Measurements from ENCODE around the gene SEM1. TPM values are rescaled to one million over a fixed set of nuclear protein-coding genes. Genes with fewer than 3 reads are reported as not detected.
A peak's percentile ranks its signal among the peaks of the same experiment; 100 is the strongest.

Gene SEM1
- total RNA-seq, 1 donor from 2014 or later, result 34.6 TPM

DNA sequence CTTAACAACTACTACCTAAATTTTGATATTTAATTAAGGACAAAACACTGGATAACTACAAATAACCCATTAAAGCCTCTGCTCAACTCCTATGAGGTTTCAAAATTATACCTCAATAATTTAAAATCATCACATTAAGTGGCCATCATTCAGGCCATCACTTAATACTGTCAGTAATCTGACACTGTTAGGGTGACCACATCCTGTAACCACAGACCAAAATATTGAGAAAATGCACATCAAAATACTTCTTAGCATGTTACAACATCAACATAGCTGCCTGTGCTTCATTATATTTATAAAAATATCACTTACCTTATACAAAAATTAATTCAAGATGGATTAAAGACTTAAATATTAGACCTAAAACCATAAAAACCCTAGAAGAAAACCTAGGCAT, 23.3 kb downstream of the SEM1 start:
- H3K4me1 Mint-ChIP-seq (ENCODE audit: low read depth, unreplicated experiment), result no peaks in the 10 kb centered on the region
- H3K27me3 Mint-ChIP-seq (ENCODE audit: unreplicated experiment), result no peaks in the 10 kb centered on the region
- peaks cover 4% of the 10 kb centered on the region for H3K9me3 Mint-ChIP-seq (ENCODE audit: unreplicated experiment)
- TF ChIP-seq CTCF (IDR thresholded peaks at IDR 0.05; ENCODE audit: partially characterized antibody, unreplicated experiment), result no peak
- H3K27ac Mint-ChIP-seq (ENCODE audit: unreplicated experiment), result no peak overlapping the region
- no peak for DNase-seq
- H3K4me3 Mint-ChIP-seq (ENCODE audit: unreplicated experiment), result no peak overlapping the region
- peaks cover 7% of the 10 kb centered on the region for H3K36me3 Mint-ChIP-seq (ENCODE audit: unreplicated experiment)

- Mint-ChIP-seq H3K4me1 (ENCODE audit: low read depth, unreplicated experiment) (no peaks in the 10 kb centered on the region), H3K27ac (ENCODE audit: unreplicated experiment) (no peak overlapping the region), H3K27me3 (ENCODE audit: unreplicated experiment) (no peaks in the 10 kb centered on the region), H3K4me3 (ENCODE audit: unreplicated experiment) (no peak overlapping the region), H3K36me3 (ENCODE audit: unreplicated experiment) (peaks cover 12% of the 10 kb centered on the region), H3K9me3 (ENCODE audit: unreplicated experiment) (peaks cover 4% of the 10 kb centered on the region)
- no peak for TF ChIP-seq CTCF (IDR thresholded peaks at IDR 0.05; ENCODE audit: partially characterized antibody, unreplicated experiment)
- DNase-seq, result no peak
Observed at GRCh38 chr7:96685755-96686154, 23.9 kb downstream of the SEM1 start.

GRCh38 chr7:96685353-96685752, 24.3 kb downstream of the SEM1 start:
- H3K27ac Mint-ChIP-seq (ENCODE audit: unreplicated experiment), result no peak overlapping the region
- H3K4me3 Mint-ChIP-seq (ENCODE audit: unreplicated experiment), result no peak overlapping the region
- H3K27me3 Mint-ChIP-seq (ENCODE audit: unreplicated experiment), result no peaks in the 10 kb centered on the region
- no peak for TF ChIP-seq CTCF (IDR thresholded peaks at IDR 0.05; ENCODE audit: partially characterized antibody, unreplicated experiment)
- peaks cover 4% of the 10 kb centered on the region for H3K9me3 Mint-ChIP-seq (ENCODE audit: unreplicated experiment)
- H3K4me1 Mint-ChIP-seq (ENCODE audit: low read depth, unreplicated experiment), result no peaks in the 10 kb centered on the region
- H3K36me3 Mint-ChIP-seq (ENCODE audit: unreplicated experiment), result peaks cover 15% of the 10 kb centered on the region
- DNase-seq, result no peak

DNA sequence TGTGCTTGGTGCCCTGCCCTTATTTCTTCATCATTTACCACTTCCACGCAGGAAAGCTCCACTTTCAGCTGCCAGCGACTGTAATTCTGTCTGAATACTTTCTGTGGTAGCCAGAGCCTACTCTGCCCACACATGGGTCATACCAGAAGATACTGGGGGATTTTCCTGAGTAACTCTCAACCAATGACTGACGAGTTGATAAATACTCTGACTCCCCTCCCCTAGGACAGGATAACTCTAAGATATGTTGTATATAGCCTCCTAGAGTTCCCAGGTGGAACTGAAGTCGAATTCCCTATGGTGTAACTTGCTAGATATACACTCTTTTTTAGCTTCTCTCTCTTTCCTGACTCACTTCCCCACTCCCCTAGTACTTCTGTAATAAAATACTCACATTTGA, 29.8 kb downstream of the SEM1 start:
- Mint-ChIP-seq H3K36me3 (ENCODE audit: unreplicated experiment) (peaks cover 15% of the 10 kb centered on the region), H3K4me3 (ENCODE audit: unreplicated experiment) (no peak overlapping the region), H3K9me3 (ENCODE audit: unreplicated experiment) (peaks cover 2% of the 10 kb centered on the region), H3K4me1 (ENCODE audit: low read depth, unreplicated experiment) (peaks cover 12% of the 10 kb centered on the region), H3K27me3 (ENCODE audit: unreplicated experiment) (no peaks in the 10 kb centered on the region), H3K27ac (ENCODE audit: unreplicated experiment) (no peak overlapping the region)
- no peak for DNase-seq
- TF ChIP-seq CTCF (IDR thresholded peaks at IDR 0.05; ENCODE audit: partially characterized antibody, unreplicated experiment), result no peak

DNA sequence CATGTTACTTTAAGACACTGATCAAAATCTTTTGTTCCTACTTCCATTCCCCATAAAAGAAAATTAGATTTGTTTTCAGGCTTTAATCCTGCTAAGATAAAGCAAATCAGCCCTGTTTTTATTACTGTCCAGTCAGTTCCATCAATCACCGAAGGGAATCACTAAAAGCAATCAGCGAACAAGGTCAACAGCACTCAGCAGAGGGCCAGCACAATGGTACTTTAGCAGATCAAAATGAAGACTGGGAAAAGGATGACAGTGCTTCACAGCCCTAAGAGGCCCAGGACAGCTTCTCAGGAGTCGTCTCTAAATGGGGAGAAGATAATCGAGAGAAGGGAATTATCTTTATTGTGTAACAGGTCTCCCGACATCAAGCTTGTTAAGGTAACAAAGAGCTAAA, 32.7 kb downstream of the SEM1 start:
- H3K36me3 Mint-ChIP-seq (ENCODE audit: unreplicated experiment), result peaks cover 9% of the 10 kb centered on the region
- DNase-seq, result no peak
- TF ChIP-seq CTCF (IDR thresholded peaks at IDR 0.05; ENCODE audit: partially characterized antibody, unreplicated experiment), result no peak
- no peaks in the 10 kb centered on the region for H3K27me3 Mint-ChIP-seq (ENCODE audit: unreplicated experiment)
- peaks cover 12% of the 10 kb centered on the region for H3K4me1 Mint-ChIP-seq (ENCODE audit: low read depth, unreplicated experiment)
- H3K9me3 Mint-ChIP-seq (ENCODE audit: unreplicated experiment), result no peaks in the 10 kb centered on the region
- peak overlapping the region; percentile 19 for H3K4me3 Mint-ChIP-seq (ENCODE audit: unreplicated experiment)
- H3K27ac Mint-ChIP-seq (ENCODE audit: unreplicated experiment), result peak overlapping the region; percentile 44
